Peyer's patch (tissue), 4 donors: ENCODE measurements around the gene RPL3.

Experiments used
- CTCF ChIP-seq, 6 experiments: fragments of 450-650 bp in 4 of 6; fragments of 200-600 bp in 2 of 6; sonication (generic) in 1 of 6; IDR thresholded peaks; one replicate each; pipeline ENCODE4 v1.5.1; 2017 to 2019; ENCODE audit warnings: antibody characterized with exemption in 6 of 6, mild to moderate bottlenecking in 3 of 6, moderate library complexity in 1 of 6
- POLR2A ChIP-seq, 2 donors: fragments of 450-650 bp; IDR thresholded peaks; one replicate each; pipeline ENCODE4 v1.5.1; 2017; ENCODE audit warnings: antibody characterized with exemption in 2 of 2, mild to moderate bottlenecking in 2 of 2, moderate library complexity in 2 of 2

- TF ChIP-seq CTCF (IDR thresholded peaks at IDR 0.05) (no peak), POLR2A (IDR thresholded peaks at IDR 0.05) (no peak)
Observed at GRCh38 chr22:39362932-39363331, 43.5 kb upstream of the RPL3 start.
